K562 (cell line): ENCODE measurements around the gene RNF44. TPM values are rescaled to one million over a fixed set of nuclear protein-coding genes. Genes with fewer than 3 reads are reported as not detected.

Experiments used
- CBX3 ChIP-seq, 2 experiments: IDR thresholded peaks; 1 replicate in 1 of 2; 2 replicates in 1 of 2; pipeline ENCODE4 v1.6.1; 2012; ENCODE audit warnings: inconsistent platforms in 2 of 2, low read length in 2 of 2, borderline replicate concordance in 1 of 2, control low read depth in 1 of 2
- CHD2 ChIP-seq: IDR thresholded peaks from 2 replicates; pipeline ENCODE4 v1.6.1; 2011; ENCODE audit warnings: low read depth, low read length
- DDX20 ChIP-seq: fragments of 450-650 bp; IDR thresholded peaks from 2 replicates; pipeline ENCODE4 v1.6.1; 2016; ENCODE audit warnings: missing genetic modification characterization, low read depth, mild to moderate bottlenecking, missing compliant biosample characterization, moderate library complexity
- FOSL1 ChIP-seq: fragments of 200-800 bp; sonication (Bioruptor generic); conservative IDR thresholded peaks from 2 replicates; pipeline ENCODE4 v1.6.1; 2016; ENCODE audit warnings: missing genetic modification characterization, missing compliant biosample characterization
- FOXK2 ChIP-seq, 2 experiments: fragments of 450-650 bp; IDR thresholded peaks in 1 of 2; conservative IDR thresholded peaks in 1 of 2; 2 replicates each; pipeline ENCODE4 v1.6.1; 2016; ENCODE audit warnings: low read depth in 2 of 2, mild to moderate bottlenecking in 1 of 2
- MTA1 ChIP-seq: fragments of 450-650 bp; IDR thresholded peaks from 2 replicates; pipeline ENCODE4 v1.6.1; 2017; ENCODE audit warnings: borderline replicate concordance
- MYBL2 ChIP-seq, 2 experiments: fragments of 450-650 bp in 1 of 2; sonication (generic) in 1 of 2; formaldehyde crosslinking in 1 of 2; IDR thresholded peaks; 2 replicates each; pipeline versions ENCODE4 v1.6.1 to v1.8.1; 2017 to 2022; ENCODE audit warnings: borderline replicate concordance in 1 of 2, inconsistent platforms in 1 of 2, low read depth in 1 of 2, mild to moderate bottlenecking in 1 of 2, missing genetic modification reagents in 1 of 2, moderate library complexity in 1 of 2
- NR4A1 ChIP-seq, 2 experiments: fragments of 250-450 bp in 1 of 2; fragments of 450-650 bp in 1 of 2; sonication (Bioruptor Pico) in 1 of 2; IDR thresholded peaks; 2 replicates each; pipeline versions ENCODE4 v1.4.0 to v1.6.1; 2016 to 2020; ENCODE audit warnings: mild to moderate bottlenecking in 2 of 2, missing compliant biosample characterization in 1 of 2, missing genetic modification characterization in 1 of 2, moderate library complexity in 1 of 2
- OTX1 ChIP-seq: fragments of 450-650 bp; formaldehyde crosslinking; IDR thresholded peaks from 2 replicates; pipeline ENCODE4 v1.4.0; 2022; ENCODE audit warnings: mild to moderate bottlenecking
- SP2 ChIP-seq: IDR thresholded peaks from 2 replicates; pipeline ENCODE4 v1.6.1; 2011; ENCODE audit warnings: mild to moderate bottlenecking, low read depth, low read length, moderate library complexity; ENCODE audit not compliant: poor library complexity, severe bottlenecking; ENCODE audit errors: extremely low read depth
- SPI1 ChIP-seq: IDR thresholded peaks from 2 replicates; pipeline ENCODE4 v1.6.1; 2011; ENCODE audit warnings: low read depth, low read length, control low read depth, borderline replicate concordance
- ZBTB12 ChIP-seq: fragments of 250-450 bp; sonication (Bioruptor Pico); IDR thresholded peaks from 2 replicates; pipeline ENCODE4 v1.4.0; 2020
- ZNF436 ChIP-seq: fragments of 250-450, 450-650 bp; sonication (Bioruptor Pico); formaldehyde crosslinking; IDR thresholded peaks from 2 replicates; pipeline ENCODE4 v1.7.0; 2020; ENCODE audit warnings: mild to moderate bottlenecking
- ZNF785 ChIP-seq: fragments of 250-450 bp; sonication (Bioruptor Pico); IDR thresholded peaks from 2 replicates; pipeline ENCODE4 v1.4.0; 2020; ENCODE audit warnings: mild to moderate bottlenecking
- ZNF830 ChIP-seq: fragments of 250-450 bp; sonication (Bioruptor Pico); IDR thresholded peaks from 2 replicates; pipeline ENCODE4 v1.5.0; 2021; ENCODE audit warnings: mild to moderate bottlenecking
- polyA plus RNA-seq, 8 experiments: library from polyadenylated mRNA; depleted of rRNA in 4 of 8; stranded (reverse) in 5 of 8; unstranded in 3 of 8; fragments of >200 nt; fragmentation: Nextera tagmentation in 2 of 8; fragmentation: Illumina TruSeq in 1 of 8; extraction: Ambion mirVana in 2 of 8; extraction: Trizol in 1 of 8; gene quantifications; 2 replicates each; pipeline versions ENCODE4 v1.2.1 to v1.2.3, GENCODE V29; 2011 to 2014; ENCODE audit warnings: inconsistent platforms in 1 of 8, missing spikeins in 1 of 8
- total RNA-seq, 7 experiments: library from RNA; depleted of rRNA in 6 of 7; stranded (reverse); fragments of >200 nt in 6 of 7; fragmentation: Illumina TruSeq in 2 of 7; extraction: Trizol in 2 of 7; gene quantifications; 2 replicates each; pipeline versions ENCODE4 v1.2.1 to v1.2.3, GENCODE V29; 2011 to 2021; ENCODE audit warnings: low replicate concordance in 1 of 7
- TF ChIP-seq, protein P1 (sequence below), 2 experiments: fragments of 450-650 bp; conservative IDR thresholded peaks; 2 replicates each; pipeline ENCODE4 v1.6.1; 2017; ENCODE audit warnings: mild to moderate bottlenecking in 2 of 2, moderate library complexity in 2 of 2
- TF ChIP-seq, protein P2 (sequence below), 3 experiments: fragments of 200-800 bp in 1 of 3; fragments of 250-450 bp in 1 of 3; fragments of 450-650 bp in 1 of 3; sonication (Bioruptor Pico) in 1 of 3; sonication (Bioruptor generic) in 1 of 3; formaldehyde crosslinking in 1 of 3; IDR thresholded peaks; 2 replicates each; pipeline versions ENCODE4 v1.6.1 to v1.8.0; 2016 to 2022; ENCODE audit warnings: mild to moderate bottlenecking in 2 of 3, missing genetic modification characterization in 2 of 3, missing compliant biosample characterization in 1 of 3, moderate library complexity in 1 of 3

RNF44 gene
- total and polyA plus RNA-seq, 9 of the 15 experiments (the other 6 are each of a cell fraction or from before 2014, with no cell fraction given), result 1.6 to 82.6 (median 7.4) TPM

DNA sequence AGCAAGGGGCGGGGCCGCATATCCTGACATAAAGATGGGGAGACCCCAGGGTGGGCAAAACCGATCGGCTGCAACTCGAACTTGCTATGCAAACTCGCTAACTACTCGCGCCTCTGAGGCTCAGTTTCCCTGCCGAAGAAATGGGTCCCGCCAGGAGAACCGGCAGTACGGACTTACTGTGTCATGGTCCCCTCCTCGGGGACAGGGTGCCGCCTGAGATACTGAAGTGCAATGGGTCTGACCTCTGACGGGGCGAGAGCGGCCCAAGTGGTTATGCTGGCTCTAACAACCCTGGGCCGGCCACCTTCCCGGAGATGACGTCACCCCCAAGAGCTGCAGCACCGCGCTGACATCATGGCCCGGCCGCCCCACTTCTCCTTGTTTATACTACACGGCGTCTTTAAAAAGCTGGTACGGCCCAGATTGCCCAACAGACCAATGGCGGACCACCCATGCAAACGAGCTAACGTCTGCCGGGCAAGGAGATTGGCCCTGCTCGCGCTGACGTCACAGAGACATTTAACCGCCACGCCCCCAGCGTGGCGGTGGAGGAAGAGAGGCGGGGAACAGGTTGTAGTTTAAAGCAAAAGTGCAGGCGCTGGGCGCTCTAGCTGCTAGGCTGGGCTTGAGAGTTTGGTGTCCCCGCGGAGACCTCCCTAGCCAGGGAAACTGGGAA lies 490 bp upstream of the RNF44 start (continued):
- TF ChIP-seq DDX20 (tag), result no peak
- TF ChIP-seq MTA1, result peak; percentile 74
- TF ChIP-seq ZNF830 (CRISPR knock-in tag), result no peak
- TF ChIP-seq CBX3 (IDR thresholded peaks at IDR 0.05; ENCODE audit: borderline replicate concordance in 1 of 2, low read length in 2 of 2), result 0 out of 3 replicates have a peak, but pooled peaks of 1 of the 2 experiments have one; percentile 0
- peak; percentile 58; the same call in 1 of the 2 replicates for TF ChIP-seq MYBL2 (IDR thresholded peaks at IDR 0.05; ENCODE audit: low read depth)
- no peak for TF ChIP-seq MYBL2 (CRISPR knock-in tag; IDR thresholded peaks at IDR 0.05; ENCODE audit: borderline replicate concordance)
- peak; percentile 38 for TF ChIP-seq SP2
- peak; percentile 51 for TF ChIP-seq CHD2
- TF ChIP-seq, protein P1, sequence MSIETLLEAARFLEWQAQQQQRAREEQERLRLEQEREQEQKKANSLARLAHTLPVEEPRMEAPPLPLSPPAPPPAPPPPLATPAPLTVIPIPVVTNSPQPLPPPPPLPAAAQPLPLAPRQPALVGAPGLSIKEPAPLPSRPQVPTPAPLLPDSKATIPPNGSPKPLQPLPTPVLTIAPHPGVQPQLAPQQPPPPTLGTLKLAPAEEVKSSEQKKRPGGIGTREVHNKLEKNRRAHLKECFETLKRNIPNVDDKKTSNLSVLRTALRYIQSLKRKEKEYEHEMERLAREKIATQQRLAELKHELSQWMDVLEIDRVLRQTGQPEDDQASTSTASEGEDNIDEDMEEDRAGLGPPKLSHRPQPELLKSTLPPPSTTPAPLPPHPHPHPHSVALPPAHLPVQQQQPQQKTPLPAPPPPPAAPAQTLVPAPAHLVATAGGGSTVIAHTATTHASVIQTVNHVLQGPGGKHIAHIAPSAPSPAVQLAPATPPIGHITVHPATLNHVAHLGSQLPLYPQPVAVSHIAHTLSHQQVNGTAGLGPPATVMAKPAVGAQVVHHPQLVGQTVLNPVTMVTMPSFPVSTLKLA (conservative IDR thresholded peaks at IDR 0.05), result peak; percentile 90 to 93
- peak; percentile 82 for TF ChIP-seq ZBTB12 (CRISPR knock-in tag)
- peak; percentile 30; the same call in 1 of the 2 replicates for TF ChIP-seq SPI1
- TF ChIP-seq, protein P2, sequence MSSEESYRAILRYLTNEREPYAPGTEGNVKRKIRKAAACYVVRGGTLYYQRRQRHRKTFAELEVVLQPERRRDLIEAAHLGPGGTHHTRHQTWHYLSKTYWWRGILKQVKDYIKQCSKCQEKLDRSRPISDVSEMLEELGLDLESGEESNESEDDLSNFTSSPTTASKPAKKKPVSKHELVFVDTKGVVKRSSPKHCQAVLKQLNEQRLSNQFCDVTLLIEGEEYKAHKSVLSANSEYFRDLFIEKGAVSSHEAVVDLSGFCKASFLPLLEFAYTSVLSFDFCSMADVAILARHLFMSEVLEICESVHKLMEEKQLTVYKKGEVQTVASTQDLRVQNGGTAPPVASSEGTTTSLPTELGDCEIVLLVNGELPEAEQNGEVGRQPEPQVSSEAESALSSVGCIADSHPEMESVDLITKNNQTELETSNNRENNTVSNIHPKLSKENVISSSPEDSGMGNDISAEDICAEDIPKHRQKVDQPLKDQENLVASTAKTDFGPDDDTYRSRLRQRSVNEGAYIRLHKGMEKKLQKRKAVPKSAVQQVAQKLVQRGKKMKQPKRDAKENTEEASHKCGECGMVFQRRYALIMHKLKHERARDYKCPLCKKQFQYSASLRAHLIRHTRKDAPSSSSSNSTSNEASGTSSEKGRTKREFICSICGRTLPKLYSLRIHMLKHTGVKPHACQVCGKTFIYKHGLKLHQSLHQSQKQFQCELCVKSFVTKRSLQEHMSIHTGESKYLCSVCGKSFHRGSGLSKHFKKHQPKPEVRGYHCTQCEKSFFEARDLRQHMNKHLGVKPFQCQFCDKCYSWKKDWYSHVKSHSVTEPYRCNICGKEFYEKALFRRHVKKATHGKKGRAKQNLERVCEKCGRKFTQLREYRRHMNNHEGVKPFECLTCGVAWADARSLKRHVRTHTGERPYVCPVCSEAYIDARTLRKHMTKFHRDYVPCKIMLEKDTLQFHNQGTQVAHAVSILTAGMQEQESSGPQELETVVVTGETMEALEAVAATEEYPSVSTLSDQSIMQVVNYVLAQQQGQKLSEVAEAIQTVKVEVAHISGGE (CRISPR knock-in tag; IDR thresholded peaks at IDR 0.05), result peak in 1 of 3 experiments; percentile 57; a peak in 2 of 6 replicates
- peak; percentile 98 to 99 for TF ChIP-seq FOXK2 (conservative IDR thresholded peaks at IDR 0.05 in 1 of 2, IDR thresholded peaks at IDR 0.05 in 1 of 2; ENCODE audit: low read depth in 2 of 2)
- no peak for TF ChIP-seq ZNF436
- TF ChIP-seq OTX1 (CRISPR knock-in tag), result peak; percentile 23; the same call in 1 of the 2 replicates
- peak; percentile 79 for TF ChIP-seq FOSL1 (tag)
- TF ChIP-seq ZNF785 (CRISPR knock-in tag), result no peak
- peak; percentile 77; the same call in 1 of the 2 replicates for TF ChIP-seq NR4A1 (CRISPR knock-in tag; IDR thresholded peaks at IDR 0.05)
- peak; percentile 64; the same call in 1 of the 2 replicates for TF ChIP-seq NR4A1 (tag; IDR thresholded peaks at IDR 0.05)
